H1 (cell line): ENCODE results near the gene ETDB. TPM values are rescaled to one million over a fixed set of nuclear protein-coding genes. Genes with fewer than 3 reads are reported as not detected.

Experiments used
- CTCF ChIA-PET: fragments of 300-600 bp; sonication (Branson Sonifier 250); formaldehyde crosslinking; loops from one replicate; lab custom pipeline; 2021; ENCODE audit not compliant: partially characterized antibody; lab: Charles Lee
- POLR2A ChIA-PET: fragments of 300-600 bp; sonication (Branson Sonifier 250); formaldehyde crosslinking; loops from one replicate; lab custom pipeline; 2021; ENCODE audit warnings: inconsistent platforms; ENCODE audit not compliant: partially characterized antibody; lab: Charles Lee
- DNase-seq, 2 experiments: peaks; one replicate each; pipeline versions ENCODE4 v3.0.0 to v3.0.0-alpha.2; 2010 to 2022; ENCODE audit warnings: low spot score in 2 of 2, low read depth in 1 of 2, mixed read lengths in 1 of 2
- FAIRE-seq: peaks from 2 replicates; lab custom pipeline; 2011; peaks lifted over from hg19 to GRCh38; lab: Jason Lieb, UNC
- H2AFZ ChIP-seq: 2 replicates; pipeline ENCODE4 v1.8.1; 2012; ENCODE audit warnings: low read length, inconsistent platforms
- H2AK5ac ChIP-seq: 2 replicates; pipeline ENCODE4 v1.6.1; 2013; ENCODE audit warnings: low read depth, low read length
- H2BK120ac ChIP-seq: replicated peaks from 2 replicates; pipeline ENCODE3; 2013; ENCODE audit warnings: low read depth, low read length, inconsistent platforms
- H2BK12ac ChIP-seq: 2 replicates; pipeline ENCODE4 v1.6.1; 2013; ENCODE audit warnings: low read depth, low read length
- H2BK15ac ChIP-seq: 2 replicates; pipeline ENCODE4 v1.6.1; 2013; ENCODE audit warnings: low read length
- H2BK20ac ChIP-seq: 2 replicates; pipeline ENCODE4 v1.6.1; 2013; ENCODE audit warnings: low read length
- H2BK5ac ChIP-seq: 2 replicates; pipeline ENCODE4 v1.6.1; 2013; ENCODE audit warnings: low read depth, low read length
- H3K14ac ChIP-seq: 2 replicates; pipeline ENCODE4 v1.6.1; 2013; ENCODE audit warnings: inconsistent platforms; ENCODE audit not compliant: insufficient read length
- H3K18ac ChIP-seq: 2 replicates; pipeline ENCODE4 v1.6.1; 2013; ENCODE audit warnings: low read length; ENCODE audit errors: extremely low read depth
- H3K23ac ChIP-seq: 2 replicates; pipeline ENCODE4 v1.6.1; 2013; ENCODE audit warnings: inconsistent platforms; ENCODE audit not compliant: insufficient read length
- H3K23me2 ChIP-seq: 2 replicates; pipeline ENCODE4 v1.6.1; 2013; ENCODE audit warnings: low read depth, low read length
- H3K27ac ChIP-seq: 2 replicates; pipeline ENCODE4 v1.6.1; 2011; ENCODE audit warnings: low read depth, low read length, inconsistent platforms
- H3K27me3 ChIP-seq, 4 experiments: replicated peaks in 1 of 4; 1 replicate in 1 of 4; 2 replicates in 3 of 4; pipeline versions ENCODE4 v1.6.1 to v1.8.1; 2011 to 2013; ENCODE audit warnings: low read length in 3 of 4, mild to moderate bottlenecking in 3 of 4, inconsistent platforms in 2 of 4, mixed read lengths in 2 of 4, moderate library complexity in 1 of 4; ENCODE audit not compliant: control insufficient read depth in 3 of 4, insufficient read depth in 3 of 4; ENCODE audit errors: extremely low read depth in 1 of 4
- H3K36me3 ChIP-seq, 4 experiments: 2 replicates each; pipeline versions ENCODE4 v1.6.1 to v1.8.1; 2011 to 2013; ENCODE audit warnings: mild to moderate bottlenecking in 4 of 4, low read length in 3 of 4, moderate library complexity in 2 of 4, control low read depth in 1 of 4, inconsistent platforms in 1 of 4; ENCODE audit not compliant: insufficient read depth in 4 of 4, control insufficient read depth in 2 of 4
- H3K4ac ChIP-seq: replicated peaks from 2 replicates; pipeline ENCODE3; 2013; ENCODE audit warnings: low read length, low read depth, mixed read lengths, inconsistent platforms; ENCODE audit not compliant: insufficient read length
- H3K4me1 ChIP-seq, 4 experiments: replicated peaks in 1 of 4; 1 replicate in 1 of 4; 2 replicates in 3 of 4; pipeline versions ENCODE4 v1.6.1 to v1.8.1; 2011 to 2013; ENCODE audit warnings: low read length in 3 of 4, inconsistent platforms in 2 of 4, mixed read lengths in 1 of 4; ENCODE audit not compliant: insufficient read depth in 4 of 4, control insufficient read depth in 3 of 4
- H3K4me2 ChIP-seq, 2 experiments: 2 replicates each; pipeline versions ENCODE4 v1.6.1 to v1.8.1; 2011 to 2013; ENCODE audit warnings: low read depth in 2 of 2, low read length in 2 of 2, control low read depth in 1 of 2, inconsistent platforms in 1 of 2, mild to moderate bottlenecking in 1 of 2; ENCODE audit not compliant: insufficient read depth in 1 of 2
- H3K4me3 ChIP-seq, 4 experiments: fragments of 200-600, 300-600 bp in 1 of 4; sonication (generic), shearing (Covaris generic), sonication (Bioruptor Twin) in 1 of 4; 2 replicates each; pipeline versions ENCODE4 v1.5.1 to v1.8.1; 2011 to 2016; ENCODE audit warnings: low read length in 4 of 4, low read depth in 3 of 4, control low read depth in 2 of 4, inconsistent platforms in 2 of 4, mild to moderate bottlenecking in 2 of 4, mixed read lengths in 1 of 4, moderate library complexity in 1 of 4; ENCODE audit not compliant: insufficient read depth in 2 of 4; ENCODE audit errors: extremely low read depth in 1 of 4
- H3K56ac ChIP-seq: replicated peaks from 2 replicates; pipeline ENCODE3; 2013; ENCODE audit warnings: low read depth, mild to moderate bottlenecking, mixed read lengths, low read length, inconsistent platforms; ENCODE audit not compliant: insufficient read length
- H3K79me1 ChIP-seq: 2 replicates; pipeline ENCODE4 v1.6.1; 2013; ENCODE audit warnings: low read depth, low read length, control low read depth
- H3K79me2 ChIP-seq, 2 experiments: 2 replicates each; pipeline versions ENCODE4 v1.6.1 to v1.8.1; 2012 to 2013; ENCODE audit warnings: low read length in 2 of 2, mild to moderate bottlenecking in 2 of 2, inconsistent platforms in 1 of 2; ENCODE audit not compliant: insufficient read depth in 2 of 2, control insufficient read depth in 1 of 2
- H3K9ac ChIP-seq, 4 experiments: replicated peaks in 1 of 4; 1 replicate in 1 of 4; 2 replicates in 3 of 4; pipeline versions ENCODE4 v1.6.1 to v1.8.1; 2011 to 2013; ENCODE audit warnings: low read depth in 3 of 4, low read length in 3 of 4, control low read depth in 2 of 4, mild to moderate bottlenecking in 2 of 4, moderate library complexity in 2 of 4, inconsistent platforms in 1 of 4; ENCODE audit errors: extremely low read depth in 1 of 4
- H3K9me3 ChIP-seq, 2 experiments: 2 replicates each; pipeline versions ENCODE4 v1.6.1 to v1.8.1; 2012 to 2013; ENCODE audit warnings: mild to moderate bottlenecking in 2 of 2, moderate library complexity in 2 of 2, control low read depth in 1 of 2, inconsistent platforms in 1 of 2, low read depth in 1 of 2, low read length in 1 of 2, mixed read lengths in 1 of 2; ENCODE audit not compliant: insufficient read depth in 2 of 2
- H4K20me1 ChIP-seq, 2 experiments: replicated peaks in 1 of 2; 2 replicates each; pipeline versions ENCODE3 to v1.8.1; 2011 to 2013; ENCODE audit warnings: inconsistent platforms in 2 of 2, low read length in 2 of 2, mild to moderate bottlenecking in 1 of 2; ENCODE audit not compliant: insufficient read depth in 2 of 2, control insufficient read depth in 1 of 2
- H4K5ac ChIP-seq: 2 replicates; pipeline ENCODE4 v1.6.1; 2013; ENCODE audit warnings: low read length, low read depth, mixed read lengths, inconsistent platforms; ENCODE audit not compliant: insufficient read length
- H4K8ac ChIP-seq: 2 replicates; pipeline ENCODE4 v1.8.0; 2013; ENCODE audit warnings: mild to moderate bottlenecking, moderate library complexity, low read length, inconsistent platforms; ENCODE audit not compliant: insufficient read depth; ENCODE audit errors: extremely low read depth
- H4K91ac ChIP-seq: replicated peaks from 2 replicates; pipeline ENCODE3; 2013; ENCODE audit warnings: low read length, mixed read lengths, inconsistent platforms; ENCODE audit not compliant: insufficient read length
- CBX5 ChIP-seq: fragments of 300-800, 300-1000 bp; sonication (generic); IDR thresholded peaks from 2 replicates; pipeline ENCODE4 v1.7.1; 2016; ENCODE audit warnings: antibody characterized with exemption, low read length, low read depth
- CBX8 ChIP-seq: fragments of 300-800, 300-1000 bp; sonication (generic); IDR thresholded peaks from 2 replicates; pipeline ENCODE4 v1.7.1; 2016; ENCODE audit warnings: low read depth, low read length, borderline replicate concordance
- CHD2 ChIP-seq: IDR thresholded peaks from 2 replicates; pipeline ENCODE4 v1.6.1; 2012; ENCODE audit warnings: low read length, improper control_type of control experiment
- CREB1 ChIP-seq: IDR thresholded peaks from 2 replicates; pipeline ENCODE4 v1.6.1; 2012; ENCODE audit warnings: inconsistent platforms
- JUN ChIP-seq: IDR thresholded peaks from 2 replicates; pipeline ENCODE4 v1.6.1; 2011; ENCODE audit warnings: low read depth, mild to moderate bottlenecking, improper control_type of control experiment, low read length
- NANOG ChIP-seq: IDR thresholded peaks from 2 replicates; pipeline ENCODE4 v1.6.1; 2011; ENCODE audit warnings: low read length, low read depth, mild to moderate bottlenecking, inconsistent platforms; ENCODE audit not compliant: insufficient read depth, poor library complexity, severe bottlenecking
- SP4 ChIP-seq: IDR thresholded peaks from 2 replicates; pipeline ENCODE4 v1.6.1; 2012; ENCODE audit warnings: low read length, inconsistent platforms
- WGBS, 2 experiments: shearing (Covaris generic) in 1 of 2; methylation state at CpG; one replicate each; pipeline versions ENCODE4 v1.1.6 to v1.1.7; 2013 to 2015; ENCODE audit warnings: low lambda C conversion rate in 2 of 2, mixed read lengths in 2 of 2, inconsistent platforms in 1 of 2, low coverage in 1 of 2, missing lambda C conversion rate in 1 of 2; ENCODE audit not compliant: insufficient replicate concordance in 2 of 2, insufficient coverage in 1 of 2, insufficient read length in 1 of 2; ENCODE audit errors: extremely low coverage in 1 of 2, missing lambda C conversion rate in 1 of 2; 5-methylcytosine and 5-hydroxymethylcytosine counted together
- polyA plus RNA-seq, 7 experiments: library from polyadenylated mRNA; depleted of rRNA in 3 of 7; stranded (reverse) in 5 of 7; unstranded in 2 of 7; fragments of >200 nt in 5 of 7; fragments of 200-250 nt in 2 of 7; gene quantifications; 1 replicate in 5 of 7; 2 replicates in 1 of 7; 4 replicates in 1 of 7; pipeline versions ENCODE4 v1.2.1 to v1.2.3, GENCODE V29; 2011 to 2013; ENCODE audit warnings: missing spikeins in 2 of 7, mixed read lengths in 2 of 7
- total RNA-seq: library from RNA; stranded (reverse); fragmentation: NEBNext Ultra II Directional; extraction: Animal tissue kit (Norgen Biotek cat#: 25700); gene quantifications from 2 replicates; pipeline ENCODE4 v1.2.1, GENCODE V29; 2021

The ETDB gene
- total and polyA plus RNA-seq, 2 of the 8 experiments (the other 6 are each of a cell fraction or from before 2014, with no cell fraction given) = not detected

- Histone ChIP-seq H3K23me2 (no peaks in the 10 kb centered on the region), H4K91ac (no peak overlapping the region), H3K56ac (no peak overlapping the region), H3K27ac (no peak overlapping the region), H3K36me3 (no peaks in the 10 kb centered on the region), H3K23ac (no peak overlapping the region), H3K9me3 (no peaks in the 10 kb centered on the region), H3K4me3 (no peak overlapping the region), H2BK5ac (no peak overlapping the region), H3K79me2 (no peaks in the 10 kb centered on the region), H4K20me1 (no peaks in the 10 kb centered on the region), H3K14ac (no peak overlapping the region), H2AK5ac (no peak overlapping the region), H2BK120ac (no peak overlapping the region), H2AFZ (0 out of 2 replicates have a peak overlapping the region, but pooled peaks have one; percentile 62), H3K79me1 (no peaks in the 10 kb centered on the region), H3K4me2 (no peak overlapping the region), H3K4ac (no peak overlapping the region), H2BK20ac (no peak overlapping the region), H3K9ac (no peak overlapping the region), H3K27me3 (no peaks in the 10 kb centered on the region), H4K8ac (no peak overlapping the region), H4K5ac (no peak overlapping the region), H3K18ac (no peak overlapping the region), H2BK15ac (no peak overlapping the region), H3K4me1 (no peaks in the 10 kb centered on the region), H2BK12ac (no peak overlapping the region)
- 100% methylated on average over 1 of the region's 1 CpG; no CpG with 5 or more reads in 1 of the 2 experiments for WGBS, 2 experiments
- no peak for FAIRE-seq
- DNase-seq = no peak
- ChIA-PET CTCF (interaction anchor here (0.6 to 2.4 kb wide), 10 partner anchors 23 to 363 kb away, joined by 3 to 16 read pairs (median 4); no protein-coding TSS in a partner anchor), POLR2A (interaction anchor here (1.0 kb wide), 1 partner anchor 16 kb away, joined by 4 read pairs; no protein-coding TSS in a partner anchor)
- TF ChIP-seq CHD2 (no peak), NANOG (no peak), SP4 (no peak), JUN (no peak), CBX5 (no peak), CREB1 (no peak), CBX8 (no peak)
Observed at GRCh38 chrX:135112743-135113142, 7.6 kb downstream of the ETDB start.
